ENCODE results near the gene SEPTIN10. TPM values are rescaled to one million over a fixed set of nuclear protein-coding genes. Genes with fewer than 3 reads are reported as not detected.

The SEPTIN10 gene
- total and polyA plus RNA-seq, 2 donors (not counting 1 experiment from before 2014, with no cell fraction given): 90.3 to 99.4 TPM

- Histone ChIP-seq H3K79me2 (ENCODE audit: control insufficient read depth, insufficient read depth, low read length) (no peaks in the 10 kb centered on the region), H4K20me1 (ENCODE audit: control insufficient read depth, extremely low read depth, insufficient read depth, low read length) (no peaks in the 10 kb centered on the region), H3K9ac (ENCODE audit: insufficient read depth, low read length) (no peak overlapping the region), H3K4me2 (ENCODE audit: extremely low read depth, insufficient read depth, low read length) (no peak overlapping the region), H3K27me3 (ENCODE audit: control insufficient read depth, insufficient read depth, low read length) (no peaks in the 10 kb centered on the region), H3K27ac (ENCODE audit: insufficient read depth, low read length) (no peak overlapping the region), H2AFZ (ENCODE audit: low read length) (no peak overlapping the region), H3K4me3 (replicated peaks in 1 of 4; ENCODE audit: control extremely low read depth in 1 of 4, insufficient read depth in 1 of 4, low read depth in 3 of 4, low read length in 4 of 4) (no peak overlapping the region), H3K9me3 (ENCODE audit: control insufficient read depth, insufficient read depth, low read depth, low read length) (no peaks in the 10 kb centered on the region), H3K4me1 (ENCODE audit: control insufficient read depth, extremely low read depth, insufficient read depth, low read length) (peaks cover 19% of the 10 kb centered on the region), H3K36me3 (ENCODE audit: control insufficient read depth, insufficient read depth, low read length) (peaks cover 9% of the 10 kb centered on the region)
- no peak for DNase-seq (ENCODE audit: low read depth in 2 of 2)
- no peak for TF ChIP-seq EZH2 (IDR thresholded peaks at IDR 0.05; ENCODE audit: low read length, missing control alignments)
- TF ChIP-seq CTCF (conservative IDR thresholded peaks at IDR 0.05 in 1 of 2, IDR thresholded peaks at IDR 0.05 in 1 of 2; ENCODE audit: low read depth in 1 of 2, low read length in 2 of 2): no peak
Measured at GRCh38 chr2:109494351-109494750, 119.4 kb downstream of the SEPTIN10 start.

DNA sequence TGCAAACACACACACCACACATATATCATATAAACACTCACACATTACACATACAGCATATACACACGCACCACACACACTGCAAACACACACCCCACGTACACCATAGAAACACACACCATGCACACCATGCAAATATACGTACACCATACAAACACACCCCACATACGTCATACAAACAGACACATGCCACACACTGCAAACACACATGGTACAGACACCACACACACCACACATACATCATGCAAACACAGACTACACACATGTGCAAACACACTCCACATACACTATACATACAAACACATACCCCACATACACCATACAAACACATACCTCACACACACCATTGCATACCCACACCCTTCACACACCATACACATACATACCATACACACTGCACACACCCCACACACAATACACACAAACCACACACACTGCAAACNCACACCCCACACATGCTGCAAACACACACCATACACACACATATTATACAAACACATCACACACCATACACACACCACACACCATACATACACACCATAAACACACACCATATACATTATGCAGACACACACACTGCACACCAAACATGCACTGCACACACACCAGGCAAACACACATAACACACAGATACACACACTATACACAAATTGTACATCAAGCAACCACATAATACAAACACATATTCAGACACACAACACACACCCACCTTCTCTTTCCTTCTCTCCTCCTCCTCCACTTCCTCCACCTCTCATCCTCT is 120.4 kb downstream of the SEPTIN10 start:
- H3K9me3 ChIP-seq (ENCODE audit: control insufficient read depth, insufficient read depth, low read depth, low read length): no peaks in the 10 kb centered on the region
- H3K79me2 ChIP-seq (ENCODE audit: control insufficient read depth, insufficient read depth, low read length): no peaks in the 10 kb centered on the region
- H4K20me1 ChIP-seq (ENCODE audit: control insufficient read depth, extremely low read depth, insufficient read depth, low read length): no peaks in the 10 kb centered on the region
- no peak overlapping the region for H3K4me2 ChIP-seq (ENCODE audit: extremely low read depth, insufficient read depth, low read length)
- H3K27me3 ChIP-seq (ENCODE audit: control insufficient read depth, insufficient read depth, low read length): no peaks in the 10 kb centered on the region
- H3K27ac ChIP-seq (ENCODE audit: insufficient read depth, low read length): no peak overlapping the region
- H2AFZ ChIP-seq (ENCODE audit: low read length): no peak overlapping the region
- no peak overlapping the region for H3K9ac ChIP-seq (ENCODE audit: insufficient read depth, low read length)
- DNase-seq (ENCODE audit: low read depth in 2 of 2): no peak
- peaks cover 11% of the 10 kb centered on the region for H3K36me3 ChIP-seq (ENCODE audit: control insufficient read depth, insufficient read depth, low read length)
- H3K4me1 ChIP-seq (ENCODE audit: control insufficient read depth, extremely low read depth, insufficient read depth, low read length): peaks cover 18% of the 10 kb centered on the region
- TF ChIP-seq EZH2 (IDR thresholded peaks at IDR 0.05; ENCODE audit: low read length, missing control alignments): no peak
- TF ChIP-seq CTCF (conservative IDR thresholded peaks at IDR 0.05 in 1 of 2, IDR thresholded peaks at IDR 0.05 in 1 of 2; ENCODE audit: low read depth in 1 of 2, low read length in 2 of 2): no peak
- H3K4me3 ChIP-seq (replicated peaks in 1 of 4; ENCODE audit: control extremely low read depth in 1 of 4, insufficient read depth in 1 of 4, low read depth in 3 of 4, low read length in 4 of 4): no peak overlapping the region

Other genes with a start within 250 kb of the SEPTIN10 start
- gene SOWAHC, start 398 bp upstream of the SEPTIN10 start, total RNA-seq: 7.1 and 10.3 TPM in 2 replicates
- gene SOWAHC, start 398 bp upstream of the SEPTIN10 start, polyA plus RNA-seq: 4.4 and 4.7 TPM in 2 replicates
- 8.2 and 34.5 TPM in 2 replicates for gene RGPD5, start 180.3 kb upstream of the SEPTIN10 start, total RNA-seq
- 4.9 and 9.6 TPM in 2 replicates for gene RGPD5, start 180.3 kb upstream of the SEPTIN10 start, polyA plus RNA-seq